ENCODE measurements around the gene SORBS2.

DNA sequence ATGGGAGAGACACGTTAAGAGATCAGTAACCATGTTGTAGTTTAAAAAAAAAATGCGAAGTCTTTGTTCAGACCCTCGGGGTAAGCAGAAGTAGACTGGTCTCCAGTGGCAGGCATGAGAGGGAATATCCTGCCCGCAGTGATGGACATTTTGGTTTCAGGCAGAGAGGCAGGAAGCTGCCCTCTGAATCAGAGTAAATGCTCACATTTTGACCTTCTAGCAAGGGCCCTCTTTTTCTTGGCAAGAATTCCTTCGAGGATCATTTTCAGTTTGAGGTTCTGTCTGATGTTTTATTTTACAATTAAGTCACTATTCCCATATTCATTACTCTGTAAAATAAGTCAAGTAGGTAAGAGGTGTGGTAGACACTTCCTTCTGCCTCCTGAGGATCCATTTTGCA is 28.4 kb downstream of the SORBS2 start:
- TF ChIP-seq, protein P1, sequence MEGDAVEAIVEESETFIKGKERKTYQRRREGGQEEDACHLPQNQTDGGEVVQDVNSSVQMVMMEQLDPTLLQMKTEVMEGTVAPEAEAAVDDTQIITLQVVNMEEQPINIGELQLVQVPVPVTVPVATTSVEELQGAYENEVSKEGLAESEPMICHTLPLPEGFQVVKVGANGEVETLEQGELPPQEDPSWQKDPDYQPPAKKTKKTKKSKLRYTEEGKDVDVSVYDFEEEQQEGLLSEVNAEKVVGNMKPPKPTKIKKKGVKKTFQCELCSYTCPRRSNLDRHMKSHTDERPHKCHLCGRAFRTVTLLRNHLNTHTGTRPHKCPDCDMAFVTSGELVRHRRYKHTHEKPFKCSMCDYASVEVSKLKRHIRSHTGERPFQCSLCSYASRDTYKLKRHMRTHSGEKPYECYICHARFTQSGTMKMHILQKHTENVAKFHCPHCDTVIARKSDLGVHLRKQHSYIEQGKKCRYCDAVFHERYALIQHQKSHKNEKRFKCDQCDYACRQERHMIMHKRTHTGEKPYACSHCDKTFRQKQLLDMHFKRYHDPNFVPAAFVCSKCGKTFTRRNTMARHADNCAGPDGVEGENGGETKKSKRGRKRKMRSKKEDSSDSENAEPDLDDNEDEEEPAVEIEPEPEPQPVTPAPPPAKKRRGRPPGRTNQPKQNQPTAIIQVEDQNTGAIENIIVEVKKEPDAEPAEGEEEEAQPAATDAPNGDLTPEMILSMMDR (IDR thresholded peaks at IDR 0.05): no peak
- TF ChIP-seq EP300 (IDR thresholded peaks at IDR 0.05) (no peak), POLR2A (IDR thresholded peaks at IDR 0.05) (no peak), POLR2AphosphoS5 (IDR thresholded peaks at IDR 0.05) (no peak)
